Trophoblast cell (in vitro differentiated cells and primary cell): ENCODE results near the gene MAPK12.

Experiments
- DNase-seq, 2 donors: peaks; one replicate each; pipeline ENCODE4 v3.0.0-alpha.2; 2016
- H2AFZ ChIP-seq: 2 replicates; pipeline ENCODE4 v1.6.1; 2013; ENCODE audit warnings: low read length, moderate library complexity, mild to moderate bottlenecking; ENCODE audit not compliant: insufficient read depth, poor library complexity
- H2AK5ac ChIP-seq: 2 replicates; pipeline ENCODE4 v1.6.1; 2013; ENCODE audit warnings: mild to moderate bottlenecking, low read length
- H2BK120ac ChIP-seq: 2 replicates; pipeline ENCODE4 v1.6.1; 2013; ENCODE audit warnings: low read length, mild to moderate bottlenecking, moderate library complexity; ENCODE audit not compliant: insufficient read depth, poor library complexity
- H2BK12ac ChIP-seq: 2 replicates; pipeline ENCODE4 v1.6.1; 2013; ENCODE audit warnings: mild to moderate bottlenecking, low read length, moderate library complexity
- H2BK5ac ChIP-seq: 2 replicates; pipeline ENCODE4 v1.6.1; 2013; ENCODE audit warnings: low read length, low read depth, moderate library complexity, mild to moderate bottlenecking; ENCODE audit not compliant: poor library complexity
- H3K14ac ChIP-seq: 2 replicates; pipeline ENCODE4 v1.6.1; 2013; ENCODE audit warnings: mild to moderate bottlenecking, low read length
- H3K18ac ChIP-seq: 2 replicates; pipeline ENCODE4 v1.6.1; 2013; ENCODE audit warnings: mild to moderate bottlenecking, low read length
- H3K23ac ChIP-seq: 2 replicates; pipeline ENCODE4 v1.6.1; 2013; ENCODE audit warnings: low read length
- H3K27ac ChIP-seq: 2 replicates; pipeline ENCODE4 v1.5.1; 2013; ENCODE audit warnings: low read depth, mild to moderate bottlenecking, inconsistent platforms, low read length, moderate library complexity
- H3K27me3 ChIP-seq: 2 replicates; pipeline ENCODE4 v1.6.1; 2013; ENCODE audit warnings: inconsistent platforms, mild to moderate bottlenecking, low read length, moderate library complexity; ENCODE audit not compliant: insufficient read depth
- H3K36me3 ChIP-seq, 2 experiments: 1 replicate in 1 of 2; 2 replicates in 1 of 2; pipeline ENCODE4 v1.6.1; 2013; ENCODE audit warnings: low read length in 2 of 2, mild to moderate bottlenecking in 2 of 2, moderate library complexity in 1 of 2; ENCODE audit not compliant: insufficient read depth in 2 of 2, control insufficient read depth in 1 of 2
- H3K4ac ChIP-seq: 2 replicates; pipeline ENCODE4 v1.6.1; 2013; ENCODE audit warnings: low read depth, mild to moderate bottlenecking, low read length, moderate library complexity
- H3K4me1 ChIP-seq, 2 experiments: 1 replicate in 1 of 2; 2 replicates in 1 of 2; pipeline ENCODE4 v1.6.1; 2013; ENCODE audit warnings: low read length in 2 of 2, mild to moderate bottlenecking in 2 of 2, moderate library complexity in 1 of 2; ENCODE audit not compliant: insufficient read depth in 2 of 2, control insufficient read depth in 1 of 2
- H3K4me2 ChIP-seq: 2 replicates; pipeline ENCODE4 v1.6.1; 2013; ENCODE audit warnings: inconsistent platforms, mild to moderate bottlenecking, low read length, moderate library complexity
- H3K4me3 ChIP-seq: 2 replicates; pipeline ENCODE4 v1.5.1; 2013; ENCODE audit warnings: mild to moderate bottlenecking, low read depth, low read length, inconsistent platforms
- H3K79me1 ChIP-seq: one replicate; pipeline ENCODE4 v1.6.1; 2013; ENCODE audit warnings: low read length
- H3K79me2 ChIP-seq: 2 replicates; pipeline ENCODE4 v1.6.1; 2013; ENCODE audit warnings: low read length, mild to moderate bottlenecking; ENCODE audit not compliant: control insufficient read depth, insufficient read depth, poor library complexity
- H3K9ac ChIP-seq: 2 replicates; pipeline ENCODE4 v1.6.1; 2013; ENCODE audit warnings: mild to moderate bottlenecking, low read length
- H3K9me3 ChIP-seq: 2 replicates; pipeline ENCODE4 v1.6.1; 2013; ENCODE audit warnings: low read depth, mild to moderate bottlenecking, control low read depth, inconsistent platforms, low read length; ENCODE audit not compliant: insufficient read depth
- H4K12ac ChIP-seq: 2 replicates; pipeline ENCODE4 v1.6.1; 2013; ENCODE audit warnings: low read depth, mild to moderate bottlenecking, low read length, moderate library complexity
- H4K8ac ChIP-seq: 2 replicates; pipeline ENCODE4 v1.6.1; 2013; ENCODE audit warnings: low read depth, mild to moderate bottlenecking, low read length, moderate library complexity
- H4K91ac ChIP-seq: one replicate; pipeline ENCODE4 v1.6.1; 2013; ENCODE audit warnings: low read depth, mild to moderate bottlenecking, low read length, moderate library complexity
- WGBS: extraction: QIAGEN DNeasy Blood & Tissue Kit; methylation state at CpG from one replicate; pipeline ENCODE4 v1.1.7; 2013; ENCODE audit warnings: missing lambda C conversion rate; ENCODE audit not compliant: insufficient read length, insufficient coverage; ENCODE audit errors: extremely low coverage; 5-methylcytosine and 5-hydroxymethylcytosine counted together

MAPK12 gene

DNA sequence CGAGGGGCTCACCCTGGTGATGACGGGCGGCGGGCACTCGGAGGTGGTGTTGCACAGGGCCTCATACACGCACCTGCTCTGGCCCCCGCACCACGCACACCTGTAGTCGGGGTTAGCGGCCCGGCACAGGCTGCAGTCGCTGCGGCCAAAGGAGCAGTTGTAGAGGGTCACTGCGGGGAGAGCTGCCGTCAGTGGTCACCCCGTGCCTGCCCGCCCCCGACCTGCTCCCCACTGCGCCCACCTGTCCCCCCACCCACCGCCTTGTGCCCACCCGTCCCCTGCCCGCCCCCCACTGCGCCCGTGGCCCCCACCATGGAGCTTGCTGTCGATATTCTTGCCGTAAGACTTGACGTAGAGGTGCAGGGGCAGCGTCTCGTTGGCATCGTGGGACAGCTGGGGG lies 22.3 kb upstream of the MAPK12 start:
- Histone ChIP-seq H2AK5ac (no peak overlapping the region), H2BK5ac (no peak overlapping the region), H3K9me3 (no peaks in the 10 kb centered on the region), H4K91ac (peak overlapping the region; percentile 99), H3K27me3 (no peaks in the 10 kb centered on the region), H3K36me3 (peaks cover 80 to 89% of the 10 kb centered on the region in 2 experiments), H2BK12ac (no peak overlapping the region), H3K9ac (no peak overlapping the region), H3K4me2 (no peak overlapping the region), H3K23ac (no peak overlapping the region), H4K12ac (no peak overlapping the region), H3K4ac (no peak overlapping the region), H4K8ac (no peak overlapping the region), H2AFZ (no peak overlapping the region), H3K14ac (no peak overlapping the region), H3K79me2 (peaks cover 10% of the 10 kb centered on the region), H3K27ac (no peak overlapping the region), H3K18ac (no peak overlapping the region), H3K4me3 (no peak overlapping the region), H2BK120ac (no peak overlapping the region), H3K79me1 (peaks cover 15% of the 10 kb centered on the region), H3K4me1 (peaks cover 12 to 15% of the 10 kb centered on the region in 2 experiments)
- DNase-seq, result no peak
- no CpG with 5 or more reads among the region's 30 CpGs for WGBS

DNA sequence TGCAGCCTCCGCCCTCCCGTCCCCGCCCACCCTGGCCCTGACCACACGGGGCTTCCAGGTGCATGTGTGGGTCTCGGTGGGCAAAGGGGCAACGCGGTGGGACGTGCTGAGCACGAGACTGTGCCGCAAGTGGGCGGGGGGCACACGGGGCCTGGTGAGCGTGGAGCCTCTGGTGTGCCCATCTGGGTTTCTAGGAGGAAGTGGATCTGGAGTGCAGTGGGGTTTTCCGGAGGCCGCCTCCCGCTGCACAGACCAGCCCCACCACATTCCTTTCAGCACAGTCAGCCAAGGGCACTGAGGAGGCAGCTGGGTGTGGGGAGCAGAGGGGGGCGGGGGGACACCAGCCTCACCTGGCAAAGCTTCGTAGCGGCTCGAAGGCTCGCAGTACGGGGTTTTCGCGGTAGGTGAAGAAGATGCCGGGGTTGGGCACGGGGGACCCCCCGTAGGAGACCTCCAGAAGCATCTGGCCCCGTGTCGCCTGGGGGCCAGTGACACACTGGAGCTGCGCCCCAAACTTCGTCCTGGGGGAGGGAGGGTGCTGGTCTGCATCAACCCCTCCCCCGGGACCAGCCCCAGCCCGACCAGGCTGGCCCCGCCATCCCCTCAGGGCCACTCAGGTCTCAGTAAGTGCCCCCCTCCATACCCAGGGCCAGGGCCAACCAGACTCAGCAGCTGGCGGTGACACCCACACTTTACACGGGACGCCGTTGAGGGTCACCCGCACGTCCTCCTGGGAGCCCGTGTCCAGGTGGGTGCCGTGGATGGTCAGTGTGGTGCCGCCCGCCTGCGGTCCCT lies 21.1 kb upstream of the MAPK12 start:
- H3K9me3 ChIP-seq, result peaks cover under 1% of the 10 kb centered on the region
- peak overlapping the region; percentile 93 for H3K18ac ChIP-seq
- no peak overlapping the region for H3K9ac ChIP-seq
- no peak overlapping the region for H3K23ac ChIP-seq
- H3K79me1 ChIP-seq, result peaks cover 15% of the 10 kb centered on the region
- peak overlapping the region; percentile 45 for H4K12ac ChIP-seq
- peak; percentile 69 to 78 for DNase-seq
- H2AK5ac ChIP-seq, result peak overlapping the region; percentile 99
- H3K36me3 ChIP-seq, result peaks cover 80 to 89% of the 10 kb centered on the region in 2 experiments
- peak overlapping the region; percentile 91 for H3K14ac ChIP-seq
- peak overlapping the region; percentile 97 for H2BK120ac ChIP-seq
- H2BK5ac ChIP-seq, result peak overlapping the region; percentile 84
- H3K4me1 ChIP-seq, result peaks cover 12 to 15% of the 10 kb centered on the region in 2 experiments
- H4K8ac ChIP-seq, result peak overlapping the region; percentile 72
- peak overlapping the region; percentile 63 for H3K27ac ChIP-seq
- H3K79me2 ChIP-seq, result peaks cover 10% of the 10 kb centered on the region
- peak overlapping the region; percentile 97 for H2BK12ac ChIP-seq
- peak overlapping the region; percentile 25 for H3K4me2 ChIP-seq
- WGBS, result no CpG with 5 or more reads among the region's 45 CpGs
- peak overlapping the region; percentile 8 for H2AFZ ChIP-seq
- H3K27me3 ChIP-seq, result no peaks in the 10 kb centered on the region
- H3K4ac ChIP-seq, result peak overlapping the region; percentile 90
- H3K4me3 ChIP-seq, result no peak overlapping the region
- peak overlapping the region; percentile 99 for H4K91ac ChIP-seq

DNA sequence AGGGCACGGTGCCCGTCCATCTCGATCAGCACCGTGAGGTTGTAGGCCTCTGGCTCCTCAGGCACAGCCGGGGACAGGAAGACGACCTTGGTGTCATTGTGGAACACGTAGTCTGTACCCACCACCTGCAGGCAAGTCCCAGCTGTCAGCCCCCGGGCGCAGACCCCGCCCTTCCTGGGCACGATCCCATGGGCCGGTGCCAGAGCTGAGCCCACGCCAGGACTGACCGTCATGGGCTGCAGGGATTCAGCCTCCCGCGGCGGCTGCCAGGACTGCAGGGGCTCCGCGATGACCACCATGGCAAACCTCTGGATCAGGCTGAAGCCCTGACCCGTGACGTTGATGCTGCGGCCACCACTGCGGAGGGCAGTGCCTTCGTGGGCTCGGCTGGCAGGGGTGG lies 20.5 kb upstream of the MAPK12 start:
- peak overlapping the region; percentile 93 for H2BK12ac ChIP-seq
- H3K36me3 ChIP-seq, result peaks cover 79 to 88% of the 10 kb centered on the region in 2 experiments
- peak overlapping the region; percentile 4 for H2AFZ ChIP-seq
- no peak for DNase-seq
- H3K79me1 ChIP-seq, result peaks cover 15% of the 10 kb centered on the region
- no peak overlapping the region for H3K23ac ChIP-seq
- no peaks in the 10 kb centered on the region for H3K27me3 ChIP-seq
- peaks cover 10% of the 10 kb centered on the region for H3K79me2 ChIP-seq
- no CpG with 5 or more reads among the region's 25 CpGs for WGBS
- H2AK5ac ChIP-seq, result peak overlapping the region; percentile 83
- peak overlapping the region; percentile 86 for H3K18ac ChIP-seq
- peak overlapping the region; percentile 43 for H4K12ac ChIP-seq
- H3K9ac ChIP-seq, result no peak overlapping the region
- peak overlapping the region; percentile 46 for H3K27ac ChIP-seq
- H3K4me3 ChIP-seq, result no peak overlapping the region
- H4K91ac ChIP-seq, result peak overlapping the region; percentile 98
- peak overlapping the region; percentile 83 for H3K14ac ChIP-seq
- H3K4me1 ChIP-seq, result peaks cover 12 to 15% of the 10 kb centered on the region in 2 experiments
- peaks cover 2% of the 10 kb centered on the region for H3K9me3 ChIP-seq
- H3K4me2 ChIP-seq, result peak overlapping the region; percentile 25
- peak overlapping the region; percentile 23 for H3K4ac ChIP-seq
- peak overlapping the region; percentile 71 for H2BK5ac ChIP-seq
- peak overlapping the region; percentile 93 for H2BK120ac ChIP-seq
- H4K8ac ChIP-seq, result peak overlapping the region; percentile 55

DNA sequence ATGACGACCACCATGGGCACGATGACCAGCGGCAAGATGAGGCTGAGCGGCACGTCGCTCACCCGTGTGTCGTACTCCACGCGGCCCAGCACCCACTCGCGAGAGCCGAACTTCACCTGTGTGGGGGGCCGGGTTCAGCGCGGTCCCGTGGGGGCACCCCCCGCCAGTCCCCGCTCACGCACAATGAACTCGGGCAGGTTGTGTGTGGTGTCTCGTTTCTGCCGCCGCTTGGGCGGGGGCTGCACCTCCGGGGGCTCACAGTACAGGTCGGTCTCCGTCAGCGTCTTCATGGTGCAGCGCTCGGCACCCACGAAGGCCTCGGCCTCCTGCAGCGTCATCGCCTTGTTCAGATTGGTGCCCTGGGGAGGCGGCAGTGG lies 19.9 kb upstream of the MAPK12 start:
- Histone ChIP-seq H2BK12ac (peak overlapping the region; percentile 93), H3K27ac (no peak overlapping the region), H3K27me3 (no peaks in the 10 kb centered on the region), H3K4me2 (no peak overlapping the region), H3K79me1 (peaks cover 15% of the 10 kb centered on the region), H4K91ac (peak overlapping the region; percentile 98), H3K18ac (peak overlapping the region; percentile 86), H4K12ac (no peak overlapping the region), H2AK5ac (no peak overlapping the region), H3K23ac (no peak overlapping the region), H4K8ac (no peak overlapping the region), H2BK5ac (no peak overlapping the region), H2AFZ (no peak overlapping the region), H3K36me3 (peaks cover 78 to 88% of the 10 kb centered on the region in 2 experiments), H3K9ac (no peak overlapping the region), H3K4ac (no peak overlapping the region), H2BK120ac (no peak overlapping the region), H3K4me1 (peaks cover 12 to 15% of the 10 kb centered on the region in 2 experiments), H3K79me2 (peaks cover 10% of the 10 kb centered on the region), H3K9me3 (peaks cover 2% of the 10 kb centered on the region), H3K4me3 (no peak overlapping the region), H3K14ac (no peak overlapping the region)
- no peak for DNase-seq
- WGBS, result no CpG with 5 or more reads among the region's 36 CpGs
